Stimulated activated CD4-positive, alpha-beta T cell treated with anti-CD3 and anti-CD28 coated beads, TNF-alpha, amount 100 ng/mL, for 24 hours (primary cell): ENCODE measurements around the gene OGFR.

Experiments used
- DNase-seq, 3 experiments: peaks; one replicate each; pipeline ENCODE4 v3.0.0-alpha.2; 2020; ENCODE audit warnings: low read depth in 3 of 3

The OGFR gene

DNA sequence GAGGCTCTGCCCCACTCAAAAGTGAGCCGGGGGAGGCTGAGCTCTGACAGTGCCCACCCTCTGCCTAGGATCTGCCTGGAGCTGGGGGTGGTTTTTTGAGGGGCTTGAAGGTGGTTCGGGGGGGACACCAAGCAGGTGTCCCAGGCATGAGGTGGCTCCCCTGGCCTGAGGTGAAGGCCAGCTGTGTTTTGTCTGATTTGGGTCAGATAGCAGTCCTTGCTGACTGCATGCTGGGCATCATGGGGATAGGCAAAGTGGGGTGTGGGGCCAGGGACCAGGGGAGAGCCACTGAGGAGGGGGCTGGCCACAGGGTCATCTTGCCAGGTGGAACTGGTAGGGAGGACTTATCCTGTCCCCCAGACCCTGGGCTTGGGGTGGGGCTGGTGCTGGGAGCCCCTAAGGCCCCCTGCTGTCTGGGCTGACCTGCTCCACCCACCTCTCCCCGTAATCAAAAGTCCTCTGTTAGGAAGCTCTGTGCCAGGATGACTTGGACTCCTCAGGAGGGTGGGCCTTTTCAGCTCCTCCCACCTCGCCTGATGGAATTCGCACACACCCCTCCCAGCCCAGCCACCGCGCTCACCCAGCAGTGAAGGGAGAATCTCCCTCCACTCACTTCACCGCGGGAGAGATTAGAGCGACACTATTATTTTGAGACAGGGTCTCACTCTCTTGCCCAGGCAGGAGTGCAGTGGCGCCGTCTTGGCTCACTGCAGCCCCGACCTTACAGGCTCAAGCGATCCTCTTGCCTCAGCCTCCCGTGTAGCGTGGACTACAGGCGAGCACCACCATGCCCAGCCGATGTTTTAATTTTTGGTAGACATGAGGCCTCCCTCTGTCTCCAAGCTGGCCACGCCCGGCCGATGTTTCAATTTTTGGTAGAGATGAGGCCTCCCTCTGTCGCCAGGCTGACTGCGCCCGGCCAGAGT, 10.7 kb downstream of the OGFR start:
- no peak for DNase-seq

GRCh38 chr20:62816031-62816883, 11.6 kb downstream of the OGFR start:
- DNase-seq: no peak

- DNase-seq: no peak
These were observed 12.5 kb downstream of the OGFR start, which contains the start of gene COL9A3 for GRCh38 chr20:62816884-62817873. Gene COL9A3 (plus strand): TSS chr20:62817050. CDS start chr20:62817065, 15 bp downstream.

- DNase-seq: no peak
These were observed 13.4 kb downstream of the OGFR start for GRCh38 chr20:62817975-62818591.

DNA sequence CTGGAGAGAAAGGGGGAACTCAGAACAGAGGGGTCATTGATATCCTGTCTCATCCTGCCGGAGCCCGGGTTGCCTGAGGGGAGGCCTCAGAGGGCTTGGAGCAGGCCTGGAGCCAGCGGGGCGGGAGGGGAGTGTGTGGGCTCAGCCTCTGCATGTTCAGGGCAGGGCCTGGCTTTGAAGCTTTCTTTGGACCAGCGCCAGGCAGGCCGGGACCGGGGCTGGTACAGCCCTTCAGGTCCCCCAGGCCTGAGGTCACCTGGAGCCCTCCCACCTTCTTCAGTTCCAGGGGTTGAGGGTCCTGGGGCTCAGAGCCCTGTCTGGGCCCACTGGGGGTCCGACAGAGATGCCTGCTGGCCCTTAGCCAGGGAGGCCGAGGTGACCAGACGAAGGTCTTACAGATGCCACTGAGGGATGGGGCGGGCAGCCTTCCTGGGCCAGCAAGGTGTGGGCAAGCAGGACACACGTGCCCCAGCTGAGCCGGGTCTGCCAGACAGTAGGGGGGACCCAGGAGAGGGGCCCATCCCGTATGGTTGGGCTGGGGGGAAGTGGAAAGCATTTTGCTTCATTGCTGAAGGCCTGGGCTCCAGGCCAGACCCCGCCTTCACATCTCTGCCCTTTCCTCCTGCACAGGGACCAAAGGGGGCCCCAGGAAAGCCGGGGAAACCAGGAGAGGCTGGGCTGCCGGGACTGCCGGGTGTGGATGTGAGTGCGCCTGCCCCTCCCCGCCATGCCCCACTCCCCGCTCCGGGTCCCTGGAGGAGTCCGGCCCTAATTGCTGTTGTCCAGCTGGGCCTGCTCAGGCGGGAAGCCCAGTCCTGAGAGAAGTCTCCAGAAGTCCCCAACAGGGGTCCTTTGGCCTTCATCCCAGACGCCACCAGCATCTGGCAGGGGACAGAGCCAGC, 14.2 kb downstream of the OGFR start:
- DNase-seq: no peak

DNA sequence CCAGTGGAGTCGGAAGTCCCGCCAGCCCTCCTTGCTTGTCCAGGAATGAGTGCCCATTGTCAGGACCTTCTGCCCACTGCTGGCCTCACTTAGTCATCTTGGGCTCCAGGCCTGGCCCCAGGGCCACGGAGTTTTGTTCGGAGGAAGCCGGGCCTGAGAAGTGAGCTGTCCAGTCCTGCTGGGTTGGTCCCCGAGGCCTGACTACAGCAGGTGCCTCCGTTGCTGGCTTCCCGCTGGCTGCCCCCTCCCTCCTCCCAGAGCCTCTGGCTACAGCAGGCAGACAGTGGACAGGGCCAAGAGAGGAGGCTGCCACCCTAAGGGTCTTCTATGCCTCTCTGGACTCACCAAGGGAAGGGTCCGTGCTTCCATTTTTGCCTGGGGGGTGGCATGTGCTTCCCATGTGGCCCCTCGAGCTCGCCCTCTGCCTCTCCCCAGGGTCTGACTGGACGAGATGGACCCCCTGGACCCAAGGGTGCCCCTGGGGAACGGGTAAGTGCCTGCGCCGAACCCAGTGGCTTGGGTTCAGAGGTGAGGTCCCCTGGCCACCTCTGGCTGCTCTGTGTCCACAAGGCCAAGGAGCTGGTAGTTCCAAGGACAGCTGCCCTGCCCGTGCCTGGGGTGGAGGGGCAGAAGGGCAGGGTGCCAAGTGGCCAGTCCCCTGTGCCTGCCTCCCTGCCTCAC, 15.0 kb downstream of the OGFR start:
- DNase-seq: no peak

GRCh38 chr20:62820208-62820961, 15.8 kb downstream of the OGFR start:
- no peak for DNase-seq

- DNase-seq: no peak
These were observed 16.5 kb downstream of the OGFR start for GRCh38 chr20:62820962-62821725.

DNA sequence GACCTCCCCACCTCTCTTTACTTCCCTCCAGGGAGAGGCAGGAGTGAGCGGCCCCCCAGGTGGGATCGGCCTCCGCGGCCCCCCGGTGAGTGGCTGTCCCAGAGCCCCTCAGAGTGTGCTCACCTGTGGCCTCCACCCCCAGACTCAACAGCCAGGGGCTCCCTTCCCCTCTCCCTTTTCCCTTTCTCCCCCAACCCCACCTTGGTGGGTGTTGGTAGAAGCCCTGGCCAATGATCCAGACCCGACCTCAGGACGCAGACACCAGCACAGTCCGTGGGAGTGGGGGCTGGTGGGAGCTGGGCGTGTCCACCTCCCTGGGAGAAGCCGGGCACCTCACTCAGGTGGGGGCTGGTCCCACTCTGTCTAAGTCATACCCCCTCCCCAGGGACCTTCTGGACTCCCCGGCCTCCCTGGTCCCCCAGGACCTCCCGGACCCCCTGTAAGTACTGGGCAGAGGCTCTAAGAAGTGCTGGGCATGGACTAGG, 17.1 kb downstream of the OGFR start:
- DNase-seq: no peak

GRCh38 chr20:62822239-62822787, 17.7 kb downstream of the OGFR start:
- DNase-seq: no peak

DNA sequence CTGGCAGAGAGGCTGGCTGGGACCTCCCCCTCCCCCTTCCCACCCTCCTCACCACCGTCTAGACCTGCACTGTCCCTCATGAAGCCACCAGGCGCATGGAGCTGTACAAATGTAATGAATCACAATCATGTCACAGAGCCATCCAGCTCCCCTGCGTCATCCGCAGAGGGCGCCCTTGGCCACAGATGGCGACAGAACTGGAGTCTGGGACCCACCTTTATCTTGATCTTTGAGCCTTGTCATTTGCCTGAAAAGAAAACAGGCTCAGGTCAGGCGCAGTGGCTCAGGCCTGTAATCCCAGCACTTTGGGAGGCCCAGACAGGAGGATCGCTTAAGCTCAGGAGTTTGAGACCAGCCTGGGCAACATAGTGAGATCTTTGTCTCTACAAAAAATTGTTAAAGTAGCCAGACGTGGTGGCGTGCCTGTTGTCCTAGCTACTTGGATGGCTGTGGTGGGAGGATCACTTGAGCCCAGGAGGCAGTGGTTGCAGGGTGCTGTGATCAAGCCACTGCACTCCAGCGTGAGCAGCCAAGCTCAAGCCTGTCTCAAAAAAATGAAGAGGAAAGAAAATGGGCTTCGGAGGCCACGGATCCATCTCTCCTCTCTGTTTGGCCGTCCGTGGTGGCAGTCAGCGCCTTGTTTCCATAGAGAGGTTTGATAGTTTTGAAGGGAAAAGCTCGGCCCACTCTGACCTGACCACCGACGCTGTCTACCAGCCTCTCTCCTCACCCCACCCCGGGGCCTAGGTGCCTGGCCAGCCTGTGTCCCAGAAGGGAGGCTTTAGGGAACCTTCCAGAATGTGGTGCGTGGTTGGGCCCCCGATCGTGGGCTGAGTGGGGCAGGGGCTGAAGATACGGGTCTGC, 18.4 kb downstream of the OGFR start:
- peak in 1 of 3 experiments; percentile 46 for DNase-seq

DNA sequence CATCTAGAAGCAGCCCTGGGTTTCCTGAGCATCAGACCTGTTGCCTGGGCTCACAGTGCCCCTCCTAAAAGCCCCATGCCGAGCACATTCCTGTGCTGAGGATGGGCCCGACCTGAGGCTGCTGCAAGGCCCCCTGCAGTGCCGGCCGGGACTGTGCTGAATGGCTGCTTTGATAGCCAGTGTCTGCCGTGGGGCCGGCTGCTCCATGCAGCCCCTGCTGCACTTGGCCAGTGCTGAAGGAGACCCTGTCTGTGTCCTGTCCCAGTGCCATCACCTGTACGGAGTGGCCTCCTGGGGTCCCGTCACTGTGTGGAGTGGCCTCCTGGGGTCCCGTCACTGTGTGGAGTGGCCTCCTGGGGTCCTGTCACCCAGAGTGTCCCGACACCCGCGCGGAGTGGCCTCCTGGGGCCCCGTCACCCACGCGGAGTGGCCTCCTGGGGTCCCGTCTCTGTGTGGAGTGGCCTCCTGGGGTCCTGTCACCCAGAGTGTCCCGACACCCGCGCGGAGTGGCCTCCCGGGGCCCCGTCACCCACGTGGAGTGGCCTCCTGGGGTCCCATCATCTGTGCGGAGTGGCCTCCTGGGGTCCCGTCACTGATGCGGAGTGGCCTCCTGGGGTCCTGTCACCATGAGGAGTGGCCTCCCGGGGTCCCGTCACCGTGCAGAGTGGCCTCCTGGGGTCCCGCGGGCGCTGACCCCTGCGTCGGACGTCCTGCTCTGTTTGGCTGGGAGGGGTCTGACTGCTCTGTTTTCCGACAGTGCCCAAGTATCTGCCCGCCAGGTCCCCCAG, 19.2 kb downstream of the OGFR start:
- DNase-seq: no peak

GRCh38 chr20:62824476-62825332, 20.1 kb downstream of the OGFR start:
- peak in 1 of 3 experiments; percentile 44 for DNase-seq

DNA sequence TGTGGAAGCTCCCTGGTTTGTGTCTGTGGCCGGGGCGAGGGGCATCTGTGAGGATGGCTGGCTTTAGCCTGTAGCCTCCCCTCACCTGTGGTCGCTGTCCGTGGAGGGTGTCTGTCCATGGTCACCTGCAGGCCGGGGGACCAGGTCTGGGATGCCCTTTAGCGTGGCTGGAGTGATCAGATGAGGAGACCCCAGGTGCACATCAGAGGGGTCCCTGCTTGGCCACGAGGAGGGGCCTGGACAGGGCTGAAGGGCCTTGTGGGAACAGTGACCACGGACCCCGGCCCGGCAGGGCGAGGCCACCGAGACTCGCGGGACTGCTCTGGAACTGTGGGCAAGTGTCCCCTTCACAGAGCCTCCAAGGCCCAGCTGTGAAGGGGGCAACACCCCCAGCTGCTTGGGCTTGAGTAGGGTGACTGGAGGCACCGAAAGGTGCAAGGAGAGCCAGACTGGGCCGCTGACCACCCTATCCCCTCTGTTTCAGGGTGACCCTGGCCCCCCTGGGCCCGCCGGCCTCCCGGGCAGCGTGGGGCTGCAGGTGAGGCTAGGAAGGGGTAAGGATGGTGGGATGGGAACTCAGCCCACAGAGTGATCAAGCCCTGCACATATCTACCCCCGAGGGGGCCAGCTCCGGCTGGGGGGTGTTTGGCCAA, 20.8 kb downstream of the OGFR start:
- no peak for DNase-seq
